LNCaP clone FGC (cell line): ENCODE results near the gene FOXN3.

Experiments used
- DNase-seq: peaks from one replicate; pipeline ENCODE4 v3.0.0-alpha.2; 2011; ENCODE audit warnings: low read depth
- H3K4me3 ChIP-seq: 2 replicates; pipeline ENCODE4 v1.5.1; 2011; ENCODE audit warnings: mild to moderate bottlenecking, low read depth, low read length, control low read depth
- TF ChIP-seq, protein P1 (sequence below): IDR thresholded peaks from 2 replicates; pipeline ENCODE4 v1.5.1; 2012; ENCODE audit warnings: mild to moderate bottlenecking; ENCODE audit not compliant: control insufficient read depth, insufficient read depth; ENCODE audit errors: extremely low read depth

FOXN3 gene

DNA sequence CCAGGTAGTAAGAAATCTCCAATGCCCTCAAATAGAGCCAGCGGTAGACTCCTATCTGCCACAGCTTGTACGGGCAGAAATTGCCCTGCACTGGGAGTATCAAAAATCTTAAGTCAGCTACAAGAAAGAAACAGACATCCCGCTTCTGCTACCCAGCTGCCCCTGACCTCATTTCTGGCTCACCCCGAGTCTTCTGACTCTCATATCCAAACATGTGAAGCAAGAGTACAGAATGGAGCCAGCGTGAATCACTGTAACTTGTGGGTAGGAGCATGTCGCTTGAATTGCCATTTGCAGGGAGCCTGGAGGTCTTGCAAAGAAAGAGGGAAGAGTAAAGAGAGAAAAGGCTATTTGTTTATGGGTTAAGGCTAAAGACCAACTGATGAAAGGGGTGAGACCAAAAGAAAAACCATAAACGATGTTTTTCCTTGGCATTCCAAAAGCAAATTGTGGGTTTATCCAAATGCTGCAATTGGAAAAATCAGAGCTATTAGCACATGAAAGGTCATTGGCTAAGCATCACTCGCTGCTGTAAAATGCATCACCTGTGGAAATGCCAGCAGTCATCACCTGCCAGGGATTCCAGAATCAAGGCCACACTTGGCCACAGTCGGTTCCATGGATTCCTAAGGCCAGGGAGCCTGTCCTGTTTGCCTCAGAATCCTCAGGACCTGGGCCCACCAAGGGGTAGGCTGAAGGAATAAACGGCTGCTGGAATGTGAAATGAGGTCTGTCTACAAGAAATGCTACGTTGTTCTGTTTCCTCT lies 86.6 kb downstream of the FOXN3 start:
- TF ChIP-seq, protein P1, sequence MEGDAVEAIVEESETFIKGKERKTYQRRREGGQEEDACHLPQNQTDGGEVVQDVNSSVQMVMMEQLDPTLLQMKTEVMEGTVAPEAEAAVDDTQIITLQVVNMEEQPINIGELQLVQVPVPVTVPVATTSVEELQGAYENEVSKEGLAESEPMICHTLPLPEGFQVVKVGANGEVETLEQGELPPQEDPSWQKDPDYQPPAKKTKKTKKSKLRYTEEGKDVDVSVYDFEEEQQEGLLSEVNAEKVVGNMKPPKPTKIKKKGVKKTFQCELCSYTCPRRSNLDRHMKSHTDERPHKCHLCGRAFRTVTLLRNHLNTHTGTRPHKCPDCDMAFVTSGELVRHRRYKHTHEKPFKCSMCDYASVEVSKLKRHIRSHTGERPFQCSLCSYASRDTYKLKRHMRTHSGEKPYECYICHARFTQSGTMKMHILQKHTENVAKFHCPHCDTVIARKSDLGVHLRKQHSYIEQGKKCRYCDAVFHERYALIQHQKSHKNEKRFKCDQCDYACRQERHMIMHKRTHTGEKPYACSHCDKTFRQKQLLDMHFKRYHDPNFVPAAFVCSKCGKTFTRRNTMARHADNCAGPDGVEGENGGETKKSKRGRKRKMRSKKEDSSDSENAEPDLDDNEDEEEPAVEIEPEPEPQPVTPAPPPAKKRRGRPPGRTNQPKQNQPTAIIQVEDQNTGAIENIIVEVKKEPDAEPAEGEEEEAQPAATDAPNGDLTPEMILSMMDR: no peak
- DNase-seq: no peak
- no peak overlapping the region for H3K4me3 ChIP-seq

- no peak for DNase-seq
- TF ChIP-seq, protein P1: no peak
- H3K4me3 ChIP-seq: no peak overlapping the region
These were observed 89.2 kb downstream of the FOXN3 start for GRCh38 chr14:89327771-89328212.

GRCh38 chr14:89325959-89326358 lies 91.1 kb downstream of the FOXN3 start:
- TF ChIP-seq, protein P1: no peak
- no peak overlapping the region for H3K4me3 ChIP-seq
- DNase-seq: no peak

- TF ChIP-seq, protein P1: no peak
These were observed 91.6 kb downstream of the FOXN3 start for GRCh38 chr14:89325299-89325883.

DNA sequence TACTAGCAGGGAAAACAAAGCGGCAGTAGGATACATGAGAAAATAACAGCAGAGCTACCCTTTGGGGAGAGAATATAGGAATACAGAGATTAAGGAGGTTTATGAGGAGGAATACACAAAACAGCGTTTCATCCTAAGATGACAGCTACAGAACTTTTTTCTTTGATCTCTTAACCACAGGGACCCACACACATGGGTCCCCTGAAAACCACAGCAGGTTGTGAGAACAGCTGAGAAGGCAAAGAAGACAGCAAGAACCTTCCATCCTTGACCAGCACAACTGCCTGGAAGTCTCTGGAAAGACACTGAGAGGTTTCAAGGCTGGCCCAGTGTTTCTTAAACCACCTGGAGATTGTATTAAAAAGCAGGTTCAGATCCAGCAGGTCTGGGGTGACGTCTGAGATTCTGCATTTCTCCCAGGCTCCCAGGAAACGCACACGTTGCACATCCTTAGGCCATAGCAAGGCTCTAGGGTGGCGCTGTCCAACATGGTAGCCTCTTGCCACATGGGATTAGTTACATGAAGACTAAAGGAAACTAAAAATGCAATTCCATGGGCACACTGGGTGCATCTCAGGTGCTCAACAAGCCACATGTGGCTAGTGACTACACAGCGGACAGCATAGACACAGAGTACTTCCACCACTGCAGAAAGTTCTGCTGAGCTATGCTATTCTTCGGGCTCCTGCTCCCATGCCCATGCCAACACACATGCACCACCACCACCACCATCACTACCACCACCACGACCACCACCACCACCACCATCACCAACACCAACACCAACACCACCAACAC lies 92.3 kb downstream of the FOXN3 start:
- TF ChIP-seq, protein P1: no peak
- H3K4me3 ChIP-seq: no peak overlapping the region
- no peak for DNase-seq

More at GRCh38 chr14:89325299-89325883, 91.6 kb downstream of the FOXN3 start:
- no peak for DNase-seq
- H3K4me3 ChIP-seq: no peak overlapping the region

DNA sequence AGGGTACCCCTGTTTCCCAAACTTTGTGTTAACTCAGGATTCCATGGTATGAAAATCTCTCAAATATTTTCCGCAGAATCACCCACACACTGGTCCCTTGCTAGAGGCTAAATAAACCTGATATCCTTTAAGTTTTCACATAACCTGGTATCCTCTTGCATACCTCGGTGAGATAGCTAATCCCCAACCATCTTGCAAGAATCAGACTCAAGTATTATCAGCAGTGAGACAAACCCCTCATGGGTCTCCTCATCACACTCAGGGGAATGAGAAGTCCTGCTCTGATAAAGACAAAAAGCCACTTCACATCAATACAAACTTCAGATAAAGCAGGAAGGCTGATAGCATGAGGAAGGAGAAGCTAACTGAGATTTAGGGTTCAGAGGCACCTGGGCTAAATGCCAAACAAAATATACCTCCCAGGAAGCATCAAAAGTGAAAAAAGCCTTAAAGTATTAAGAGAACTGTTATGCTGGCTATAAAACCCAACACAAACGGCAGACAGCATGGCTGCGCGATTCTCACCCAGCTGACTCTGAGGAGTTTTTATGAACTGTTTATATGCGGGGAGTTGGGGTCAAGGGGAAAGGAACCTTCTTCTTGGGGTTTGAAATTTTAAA lies 96.5 kb downstream of the FOXN3 start:
- H3K4me3 ChIP-seq: no peak overlapping the region
- TF ChIP-seq, protein P1: no peak
- no peak for DNase-seq
